ENCODE results near the gene VPS13D.

- TF ChIP-seq CTCF (IDR thresholded peaks at IDR 0.05 in 2 of 3, conservative IDR thresholded peaks at IDR 0.05 in 1 of 3; ENCODE audit: borderline replicate concordance in 1 of 3, insufficient read depth in 1 of 3, low read depth in 2 of 3, low read length in 2 of 3) (no peak), SRF (IDR thresholded peaks at IDR 0.05; ENCODE audit: low read depth) (no peak), POLR2AphosphoS5 (IDR thresholded peaks at IDR 0.05; ENCODE audit: low read depth, low read length) (no peak), ZNF274 (IDR thresholded peaks at IDR 0.05; ENCODE audit: low read depth, low read length) (no peak), ATF3 (IDR thresholded peaks at IDR 0.05) (no peak), JUND (IDR thresholded peaks at IDR 0.05) (no peak), CEBPB (IDR thresholded peaks at IDR 0.05; ENCODE audit: low read depth) (no peak), EGR1 (IDR thresholded peaks at IDR 0.05; ENCODE audit: low read depth) (no peak), SIN3A (IDR thresholded peaks at IDR 0.05; ENCODE audit: low read depth) (no peak)
Measured at GRCh38 chr1:12518931-12519692, 289.3 kb downstream of the VPS13D start.

All from HCT116 (cell line).